Body of pancreas (tissue), 4 donors: ENCODE measurements around the gene TBC1D9.

Experiments used
- POLR2A ChIP-seq, 3 donors: fragments of 450-650 bp; IDR thresholded peaks; one replicate each; pipeline ENCODE4 v1.6.1; 2016; ENCODE audit warnings: antibody characterized with exemption in 3 of 3, mild to moderate bottlenecking in 2 of 3
- TF ChIP-seq, protein P1 (sequence below), 7 experiments: fragments of 450-650 bp in 4 of 7; fragments of 200-600 bp in 3 of 7; sonication (generic) in 3 of 7; IDR thresholded peaks; one replicate each; pipeline ENCODE4 v1.5.1; 2016 to 2019; ENCODE audit warnings: antibody characterized with exemption in 7 of 7

DNA sequence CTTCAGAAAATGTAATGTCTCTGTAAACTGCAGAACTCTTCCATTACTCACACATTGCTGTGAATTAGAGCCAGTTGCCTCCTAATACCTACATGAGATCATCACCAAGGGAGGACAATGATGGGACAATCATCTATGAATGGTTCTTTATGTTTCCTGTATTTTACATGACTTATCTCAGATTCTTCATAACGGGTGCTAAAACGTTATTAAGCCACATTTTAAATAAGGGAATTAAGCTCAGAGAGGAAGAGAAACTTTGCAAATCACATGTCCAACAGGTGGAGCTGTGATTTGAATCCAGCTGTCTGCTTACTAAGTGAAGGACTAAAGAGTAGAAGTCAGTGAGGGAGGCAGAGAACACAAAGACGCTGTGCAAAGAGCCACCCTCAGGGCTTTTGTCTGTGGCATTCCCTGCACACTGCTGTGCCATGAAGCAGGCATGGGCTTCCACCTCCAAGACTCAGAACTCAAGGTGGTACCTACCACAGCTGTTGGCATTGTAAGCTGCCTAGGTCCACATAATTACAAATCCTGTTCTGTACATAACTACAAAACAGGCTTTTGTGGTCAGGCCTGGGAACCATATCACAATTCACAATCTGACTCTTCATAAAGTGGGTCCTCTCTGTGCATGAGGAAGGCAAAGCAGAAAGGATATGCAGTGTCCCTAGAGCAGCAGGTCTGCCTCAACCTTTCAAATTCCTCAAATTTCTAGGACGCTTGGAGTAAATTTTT, 12.8 kb downstream of the TBC1D9 start:
- no peak for TF ChIP-seq POLR2A (IDR thresholded peaks at IDR 0.05)
- TF ChIP-seq, protein P1, sequence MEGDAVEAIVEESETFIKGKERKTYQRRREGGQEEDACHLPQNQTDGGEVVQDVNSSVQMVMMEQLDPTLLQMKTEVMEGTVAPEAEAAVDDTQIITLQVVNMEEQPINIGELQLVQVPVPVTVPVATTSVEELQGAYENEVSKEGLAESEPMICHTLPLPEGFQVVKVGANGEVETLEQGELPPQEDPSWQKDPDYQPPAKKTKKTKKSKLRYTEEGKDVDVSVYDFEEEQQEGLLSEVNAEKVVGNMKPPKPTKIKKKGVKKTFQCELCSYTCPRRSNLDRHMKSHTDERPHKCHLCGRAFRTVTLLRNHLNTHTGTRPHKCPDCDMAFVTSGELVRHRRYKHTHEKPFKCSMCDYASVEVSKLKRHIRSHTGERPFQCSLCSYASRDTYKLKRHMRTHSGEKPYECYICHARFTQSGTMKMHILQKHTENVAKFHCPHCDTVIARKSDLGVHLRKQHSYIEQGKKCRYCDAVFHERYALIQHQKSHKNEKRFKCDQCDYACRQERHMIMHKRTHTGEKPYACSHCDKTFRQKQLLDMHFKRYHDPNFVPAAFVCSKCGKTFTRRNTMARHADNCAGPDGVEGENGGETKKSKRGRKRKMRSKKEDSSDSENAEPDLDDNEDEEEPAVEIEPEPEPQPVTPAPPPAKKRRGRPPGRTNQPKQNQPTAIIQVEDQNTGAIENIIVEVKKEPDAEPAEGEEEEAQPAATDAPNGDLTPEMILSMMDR (IDR thresholded peaks at IDR 0.05), result peak in 5 of 7 experiments; percentile 12 to 51 (median 27)
